NT2/D1 (cell line): ENCODE data around the gene PLEKHH2.

Source experiments
- SUZ12 ChIP-seq: IDR thresholded peaks from 2 replicates; pipeline ENCODE4 v1.6.1; 2011; ENCODE audit not compliant: insufficient read length, insufficient read depth; ENCODE audit errors: extremely low read depth
- YY1 ChIP-seq: IDR thresholded peaks from 2 replicates; pipeline ENCODE4 v1.6.1; 2011; ENCODE audit not compliant: insufficient read length, insufficient read depth
- ZNF274 ChIP-seq: IDR thresholded peaks from 2 replicates; pipeline ENCODE4 v1.6.1; 2011; ENCODE audit warnings: mild to moderate bottlenecking, low read depth, low read length

- no peak for TF ChIP-seq SUZ12
- TF ChIP-seq YY1: no peak
- TF ChIP-seq ZNF274: no peak
Observed at GRCh38 chr2:43619511-43619910, 17.5 kb upstream of the PLEKHH2 start.
